ENCODE data around the gene KIF5B. TPM values are rescaled to one million over a fixed set of nuclear protein-coding genes. Genes with fewer than 3 reads are reported as not detected.

The KIF5B gene
- polyA plus RNA-seq, 1 experiment: 84.0 TPM

DNA sequence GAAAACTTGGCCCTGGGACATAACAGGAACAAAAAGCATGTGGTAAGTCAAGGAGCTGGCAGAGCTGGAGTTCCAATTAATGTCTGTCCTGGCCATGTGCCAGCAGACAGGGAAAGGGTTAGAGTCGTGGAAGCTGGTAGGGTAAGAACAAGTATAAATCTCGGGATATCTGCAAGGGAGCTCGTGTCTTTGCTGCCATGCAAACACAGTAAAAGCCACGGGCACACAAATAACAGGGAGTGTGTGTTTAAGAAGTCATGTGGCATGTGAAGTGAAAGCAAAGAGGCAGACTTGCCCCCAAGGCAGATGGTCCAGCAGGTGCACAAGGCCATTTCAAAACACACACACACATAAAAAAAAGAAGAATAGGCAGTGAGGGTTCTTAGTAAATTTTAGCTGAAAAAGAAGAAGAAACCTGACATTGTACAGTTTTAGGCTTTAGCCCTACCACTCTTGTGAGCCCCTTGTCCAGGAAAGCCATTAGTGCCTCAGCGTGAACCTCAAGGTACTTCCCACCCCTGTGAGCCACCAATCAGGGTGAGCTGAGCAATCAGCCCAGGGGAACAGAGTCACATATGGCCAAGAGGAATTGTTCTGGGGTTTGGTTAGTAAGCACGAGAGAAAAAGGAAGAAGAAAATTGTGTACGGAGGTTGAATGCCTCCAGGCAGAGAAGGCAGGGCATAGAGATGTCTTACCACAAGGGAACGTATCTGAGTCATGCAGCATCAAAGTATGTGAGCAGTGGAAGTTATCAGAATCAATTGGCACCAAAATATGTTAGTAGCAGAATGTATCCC is 94.7 kb downstream of the KIF5B start:
- CTCF ChIA-PET: no interaction called here
- Histone ChIP-seq H3K27ac (ENCODE audit: low read depth, low read length) (no peak overlapping the region), H3K4me3 (ENCODE audit: low read depth, low read length) (no peak overlapping the region), H3K9me3 (ENCODE audit: control insufficient read depth, insufficient read depth, low read length) (no peaks in the 10 kb centered on the region), H3K27me3 (ENCODE audit: control insufficient read depth, insufficient read depth, low read length) (no peaks in the 10 kb centered on the region)
- POLR2A ChIA-PET: no interaction called here
- no peak for TF ChIP-seq CTCF (IDR thresholded peaks at IDR 0.05; ENCODE audit: low read depth, low read length)
- DNase-seq (ENCODE audit: low read depth, low spot score): no peak

GRCh38 chr10:31959461-31960173 is 96.6 kb downstream of the KIF5B start:
- Histone ChIP-seq H3K27me3 (ENCODE audit: control insufficient read depth, insufficient read depth, low read length) (no peaks in the 10 kb centered on the region), H3K4me3 (ENCODE audit: low read depth, low read length) (no peak overlapping the region), H3K27ac (ENCODE audit: low read depth, low read length) (no peak overlapping the region), H3K9me3 (ENCODE audit: control insufficient read depth, insufficient read depth, low read length) (peaks cover 7% of the 10 kb centered on the region)
- CTCF ChIA-PET: no interaction called here
- POLR2A ChIA-PET: no interaction called here
- DNase-seq (ENCODE audit: low read depth, low spot score): no peak
- no peak for TF ChIP-seq CTCF (IDR thresholded peaks at IDR 0.05; ENCODE audit: low read depth, low read length)

Small RNAs within 50 kb of the gene (small RNA-seq; reads per million reads assigned to genes)
- gene RF00019 (ENCODE audit: insufficient read length, low read depth) (not detected), gene RN7SL825P (ENCODE audit: insufficient read length, low read depth) (not detected)

Other genes starting within 250 kb of the KIF5B start
- gene ARHGAP12, start 127.6 kb downstream of the KIF5B start, polyA plus RNA-seq (2011; rRNA removed): 19.2 and 26.3 TPM in 2 replicates